Uterus (tissue), 2 donors: Measurements from ENCODE around the gene ZNF862.

Experiments used
- POLR2A ChIP-seq, 2 donors: fragments of 450-650 bp; IDR thresholded peaks; one replicate each; pipeline ENCODE4 v1.6.1; 2016; ENCODE audit warnings: antibody characterized with exemption in 2 of 2, mild to moderate bottlenecking in 1 of 2, moderate library complexity in 1 of 2
- TF ChIP-seq, protein P1 (sequence below), 4 experiments: fragments of 200-600 bp in 2 of 4; fragments of 450-650 bp in 2 of 4; sonication (generic) in 2 of 4; IDR thresholded peaks; one replicate each; pipeline ENCODE4 v1.5.1; 2016 to 2019; ENCODE audit warnings: antibody characterized with exemption in 4 of 4, mild to moderate bottlenecking in 2 of 4, moderate library complexity in 1 of 4

DNA sequence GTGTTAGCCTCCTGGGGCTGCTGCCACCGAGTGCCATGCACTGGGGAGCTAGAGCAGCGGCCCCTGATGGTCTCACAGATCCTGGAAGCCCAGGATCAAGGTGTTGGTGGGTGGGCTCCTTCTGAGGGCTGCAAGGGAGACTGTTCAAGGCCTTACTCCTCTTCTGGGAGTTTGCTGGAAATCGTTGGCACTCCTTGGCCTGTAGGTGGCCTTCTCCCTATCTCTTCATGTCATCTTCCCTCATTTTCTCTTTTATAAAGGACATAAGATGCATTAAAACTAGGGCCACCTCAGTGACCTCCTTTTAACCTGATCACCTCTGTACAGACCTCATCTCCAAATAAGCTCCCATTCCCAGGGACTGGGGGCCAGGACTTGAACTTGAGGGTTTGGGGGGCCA is 27.0 kb upstream of the ZNF862 start:
- TF ChIP-seq, protein P1, sequence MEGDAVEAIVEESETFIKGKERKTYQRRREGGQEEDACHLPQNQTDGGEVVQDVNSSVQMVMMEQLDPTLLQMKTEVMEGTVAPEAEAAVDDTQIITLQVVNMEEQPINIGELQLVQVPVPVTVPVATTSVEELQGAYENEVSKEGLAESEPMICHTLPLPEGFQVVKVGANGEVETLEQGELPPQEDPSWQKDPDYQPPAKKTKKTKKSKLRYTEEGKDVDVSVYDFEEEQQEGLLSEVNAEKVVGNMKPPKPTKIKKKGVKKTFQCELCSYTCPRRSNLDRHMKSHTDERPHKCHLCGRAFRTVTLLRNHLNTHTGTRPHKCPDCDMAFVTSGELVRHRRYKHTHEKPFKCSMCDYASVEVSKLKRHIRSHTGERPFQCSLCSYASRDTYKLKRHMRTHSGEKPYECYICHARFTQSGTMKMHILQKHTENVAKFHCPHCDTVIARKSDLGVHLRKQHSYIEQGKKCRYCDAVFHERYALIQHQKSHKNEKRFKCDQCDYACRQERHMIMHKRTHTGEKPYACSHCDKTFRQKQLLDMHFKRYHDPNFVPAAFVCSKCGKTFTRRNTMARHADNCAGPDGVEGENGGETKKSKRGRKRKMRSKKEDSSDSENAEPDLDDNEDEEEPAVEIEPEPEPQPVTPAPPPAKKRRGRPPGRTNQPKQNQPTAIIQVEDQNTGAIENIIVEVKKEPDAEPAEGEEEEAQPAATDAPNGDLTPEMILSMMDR (IDR thresholded peaks at IDR 0.05), result no peak
- TF ChIP-seq POLR2A (IDR thresholded peaks at IDR 0.05), result no peak
